Aorta (tissue), 5 donors: ENCODE measurements around the gene BCO2. TPM values are rescaled to one million over a fixed set of nuclear protein-coding genes. Genes with fewer than 3 reads are reported as not detected.
"Not testable (repeated sequence)": the region's sequence is repeated elsewhere in the genome, so short reads cannot be mapped to it uniquely, and the experiment has no call there.

Experiments used
- ATAC-seq: fragments of 200-7000 bp; cut with Tn5 transposase; one replicate; pipeline ENCODE4 v1.9.1; 2022; ENCODE audit warnings: moderate library complexity; ENCODE audit not compliant: low FRiP score
- DNase-seq, 2 donors: peaks; one replicate each; pipeline ENCODE4 v3.0.0-alpha.2; 2020
- H3K27ac ChIP-seq, 2 donors: one replicate each; pipeline ENCODE4 v1.5.1; 2013; ENCODE audit warnings: low read length in 2 of 2, mild to moderate bottlenecking in 2 of 2, moderate library complexity in 2 of 2, control low read depth in 1 of 2, inconsistent platforms in 1 of 2, low read depth in 1 of 2
- H3K27me3 ChIP-seq, 2 donors: one replicate each; pipeline ENCODE4 v1.6.1; 2013; ENCODE audit warnings: control low read depth in 1 of 2, low read length in 1 of 2, mild to moderate bottlenecking in 1 of 2, moderate library complexity in 1 of 2; ENCODE audit not compliant: insufficient read depth in 2 of 2, control insufficient read depth in 1 of 2
- H3K36me3 ChIP-seq, 2 donors: one replicate each; pipeline ENCODE4 v1.6.1; 2013; ENCODE audit warnings: control low read depth in 1 of 2, low read length in 1 of 2, mild to moderate bottlenecking in 1 of 2; ENCODE audit not compliant: insufficient read depth in 2 of 2, control insufficient read depth in 1 of 2
- H3K4me1 ChIP-seq, 2 donors: one replicate each; pipeline ENCODE4 v1.6.1; 2013; ENCODE audit warnings: low read length in 2 of 2, control low read depth in 1 of 2, mild to moderate bottlenecking in 1 of 2, moderate library complexity in 1 of 2; ENCODE audit not compliant: insufficient read depth in 2 of 2, control insufficient read depth in 1 of 2
- H3K4me3 ChIP-seq, 2 donors: one replicate each; pipeline ENCODE4 v1.5.1; 2013; ENCODE audit warnings: low read length in 2 of 2, control low read depth in 1 of 2, mild to moderate bottlenecking in 1 of 2
- H3K9me3 ChIP-seq: one replicate; pipeline ENCODE4 v1.6.1; 2013; ENCODE audit warnings: mild to moderate bottlenecking, low read length; ENCODE audit not compliant: control insufficient read depth
- WGBS, 2 donors: extraction: QIAGEN DNeasy Blood & Tissue Kit; methylation state at CpG; one replicate each; pipeline ENCODE4 v1.1.7; 2013; 5-methylcytosine and 5-hydroxymethylcytosine counted together
- intact Hi-C, 2 donors: fragments of 100-400 bp; cut with DNase I; formaldehyde crosslinking; loops; one replicate each; pipeline versions ENCODE4 v1.14.2 to v1.15.0; 2022
- polyA plus RNA-seq, 2 donors: library from polyadenylated mRNA; stranded (reverse); fragments of 200-250 nt; gene quantifications; one replicate each; pipeline ENCODE4 v1.2.3, GENCODE V29; 2013
- total RNA-seq, 2 donors: library from RNA; stranded (reverse); fragmentation: NEBNext Ultra II Directional; extraction: Animal tissue kit (Norgen Biotek cat#: 25700); gene quantifications; one replicate each; pipeline ENCODE4 v1.2.1, GENCODE V29; 2021
- donor health status: healthy with polysubstance abuse.
- donor health status: Bipolar disorder and iron deficiency.
- donor health status: DM: no; HTN: no; CAD: no.
- donor health status: DM: no; HTN: no; CAD: no.
- donor health status: DM: yes; HTN: yes; CAD: no.

The BCO2 gene
- total and polyA plus RNA-seq, 4 donors: 1.1 to 13.0 (median 7.6) TPM

DNA sequence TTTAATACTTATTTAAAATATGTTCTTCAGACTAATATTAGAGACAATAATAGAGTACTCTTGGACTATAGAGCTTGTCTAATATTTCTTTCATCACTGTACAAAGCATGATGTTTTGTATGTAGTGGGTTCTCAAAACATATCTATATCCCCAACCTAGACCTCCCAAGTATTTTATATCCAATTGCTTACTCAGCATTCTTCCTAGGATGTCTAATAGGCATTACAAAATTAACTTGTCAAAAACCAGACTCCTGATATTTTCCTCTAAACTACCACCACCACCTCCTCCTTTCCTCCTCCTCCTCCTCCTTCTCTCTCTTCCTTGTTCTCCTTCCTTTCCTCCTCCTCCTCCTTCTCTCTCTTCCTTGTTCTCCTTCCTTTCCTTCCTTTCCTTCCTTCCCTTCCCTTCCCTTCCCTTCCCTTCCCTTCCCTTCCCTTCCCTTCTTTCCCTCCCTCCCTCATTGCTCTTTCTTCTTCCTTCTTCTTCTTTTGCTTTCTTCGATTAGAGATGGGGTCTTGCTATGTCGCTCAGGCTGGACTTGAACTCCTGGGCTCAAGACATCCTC, 21.3 kb downstream of the BCO2 start:
- no peak for ATAC-seq
- Histone ChIP-seq H3K36me3 (no peaks in the 10 kb centered on the region), H3K4me3 (no peak overlapping the region), H3K4me1 (no peaks in the 10 kb centered on the region), H3K9me3 (no peaks in the 10 kb centered on the region), H3K27me3 (no peaks in the 10 kb centered on the region), H3K27ac (no peak overlapping the region)
- intact Hi-C loops: no loop called here
- 83 to 93% methylated on average over 2 of the region's 2 CpGs for whole genome bisulfite sequencing, 2 donors
- DNase-seq: no peak

DNA sequence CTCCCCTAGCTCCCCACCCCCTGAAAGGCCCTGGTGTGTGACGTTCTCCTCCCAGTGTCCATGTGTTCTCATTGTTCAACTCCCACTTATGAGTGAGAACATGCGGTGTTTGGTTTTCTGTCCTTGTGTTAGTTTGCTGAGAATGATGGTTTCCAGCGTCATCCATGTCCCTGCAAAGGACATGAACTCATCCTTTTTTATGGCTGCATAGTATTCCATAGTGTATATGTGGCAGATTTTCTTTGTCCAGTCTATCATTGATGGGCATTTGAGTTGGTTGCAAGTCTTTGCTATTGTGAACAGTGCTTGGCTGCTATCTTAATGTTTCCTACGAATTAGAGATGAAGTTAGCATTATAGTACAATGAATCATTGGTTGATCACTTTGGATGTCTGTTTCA, 23.8 kb downstream of the BCO2 start:
- H3K9me3 ChIP-seq, DNase-seq, ATAC-seq, intact Hi-C loops, H3K27ac ChIP-seq, H3K4me3 ChIP-seq, H3K4me1 ChIP-seq, H3K27me3 ChIP-seq, H3K36me3 ChIP-seq: not testable (repeated sequence)
- WGBS, 2 donors: 82% methylated on average over 4 of the region's 4 CpGs

DNA sequence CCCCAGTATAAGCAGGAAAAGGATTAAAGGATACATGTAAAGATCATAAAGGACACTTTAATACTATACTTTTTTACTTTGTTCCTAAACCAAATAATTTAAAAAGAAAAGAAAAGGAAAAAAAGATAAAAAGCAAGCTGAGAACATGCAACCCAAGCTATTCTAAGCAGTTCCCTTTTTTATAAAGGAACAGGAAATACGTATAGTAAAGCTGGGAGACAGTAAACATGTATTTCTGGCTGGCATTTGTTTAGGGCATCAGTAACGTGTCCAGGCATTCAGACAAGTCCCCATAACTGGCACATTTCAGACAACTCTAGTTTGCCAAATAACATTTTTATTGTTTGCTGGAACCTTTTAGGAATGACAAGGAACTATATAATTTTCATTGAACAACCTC, 24.9 kb downstream of the BCO2 start:
- no peaks in the 10 kb centered on the region for H3K9me3 ChIP-seq
- intact Hi-C loops: no loop called here
- no peaks in the 10 kb centered on the region for H3K4me1 ChIP-seq
- H3K27ac ChIP-seq: no peak overlapping the region
- ATAC-seq (no peak), DNase-seq (no peak)
- no peaks in the 10 kb centered on the region for H3K36me3 ChIP-seq
- 22 to 31% methylated on average over 2 of the region's 2 CpGs for WGBS, 2 donors
- H3K4me3 ChIP-seq: no peak overlapping the region
- H3K27me3 ChIP-seq: no peaks in the 10 kb centered on the region

DNA sequence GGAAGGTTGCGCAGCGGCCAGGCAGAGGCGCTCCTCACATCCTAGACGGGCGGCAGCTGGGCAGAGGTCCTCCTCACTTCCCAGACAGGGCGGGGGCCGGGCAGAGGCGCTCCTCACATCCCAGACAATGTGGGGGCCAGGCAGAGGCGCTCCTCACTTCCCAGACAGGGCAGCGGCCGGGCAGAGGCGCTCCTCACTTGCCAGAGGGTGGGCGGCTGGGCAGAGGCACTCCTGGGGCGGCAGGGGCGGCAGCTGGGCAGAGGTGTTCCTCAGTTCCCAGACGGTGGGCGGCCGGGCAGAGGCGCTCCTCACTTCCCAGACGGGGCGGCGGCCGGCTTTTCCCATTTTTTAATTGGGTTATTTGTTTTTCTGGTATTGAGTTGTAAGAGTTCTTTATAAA, 30.8 kb downstream of the BCO2 start:
- Histone ChIP-seq H3K9me3 (no peaks in the 10 kb centered on the region), H3K27ac (no peak overlapping the region), H3K4me3 (no peak overlapping the region), H3K27me3 (no peaks in the 10 kb centered on the region), H3K36me3 (no peaks in the 10 kb centered on the region), H3K4me1 (no peaks in the 10 kb centered on the region)
- ATAC-seq: no peak
- DNase-seq: no peak
- 94 to 95% methylated on average over 23 of the region's 23 CpGs for WGBS, 2 donors
- intact Hi-C loops: no loop called here

DNA sequence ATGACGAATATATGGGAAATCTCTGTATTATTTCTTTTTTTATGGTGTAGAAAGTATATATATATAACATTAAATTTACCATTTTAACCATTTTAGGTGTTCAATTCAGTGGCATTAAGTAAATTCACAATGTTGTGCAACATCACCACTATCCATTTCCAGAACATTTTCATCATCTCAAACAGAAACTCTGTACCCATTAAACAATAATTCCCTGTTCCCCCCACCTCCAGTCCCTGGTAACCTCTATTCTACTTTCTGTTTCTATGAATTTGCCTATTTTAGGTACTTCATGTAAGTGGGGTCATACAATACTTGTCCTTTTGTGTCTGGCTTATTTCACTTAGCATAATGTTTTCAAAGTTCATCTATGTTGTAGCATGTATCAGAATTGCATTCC, 35.6 kb downstream of the BCO2 start:
- no peaks in the 10 kb centered on the region for H3K9me3 ChIP-seq
- WGBS, 2 donors: 72% methylated on average over 1 of the region's 1 CpG
- no peak overlapping the region for H3K27ac ChIP-seq
- DNase-seq (no peak), ATAC-seq (no peak)
- no peaks in the 10 kb centered on the region for H3K27me3 ChIP-seq
- no peaks in the 10 kb centered on the region for H3K36me3 ChIP-seq
- intact Hi-C loops: loop anchor here in 1 of 2 donors (10.0 kb wide), 2 partner anchors 344 to 1074 kb away; no protein-coding TSS in a partner anchor
- H3K4me1 ChIP-seq: no peaks in the 10 kb centered on the region
- H3K4me3 ChIP-seq: no peak overlapping the region

DNA sequence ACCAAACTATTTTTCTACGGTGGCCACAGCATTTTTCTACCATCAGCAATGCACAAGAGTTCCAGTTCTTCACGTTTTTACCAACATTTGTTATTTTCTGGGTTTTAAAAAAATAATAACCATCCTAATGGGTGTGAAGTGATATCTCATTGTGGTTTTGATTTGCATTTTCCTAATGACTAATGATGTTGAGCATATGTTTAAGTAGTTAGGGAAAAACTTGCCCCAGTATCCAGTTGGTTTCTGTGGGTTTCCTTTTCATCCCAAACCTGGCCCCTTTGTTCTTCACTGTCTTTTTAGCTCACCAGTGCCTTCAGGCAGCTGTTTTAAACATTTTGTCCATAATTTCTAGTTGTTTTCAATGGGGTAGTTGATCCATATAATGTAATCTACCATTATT, 36.2 kb downstream of the BCO2 start:
- no peaks in the 10 kb centered on the region for H3K4me1 ChIP-seq
- no peaks in the 10 kb centered on the region for H3K36me3 ChIP-seq
- no peaks in the 10 kb centered on the region for H3K27me3 ChIP-seq
- intact Hi-C loops: loop anchor here in 1 of 2 donors (10.0 kb wide), 2 partner anchors 343 to 1073 kb away; no protein-coding TSS in a partner anchor
- ATAC-seq: no peak
- WGBS, 2 donors: 43 to 47% methylated on average over 2 of the region's 2 CpGs
- DNase-seq: no peak
- no peaks in the 10 kb centered on the region for H3K9me3 ChIP-seq
- no peak overlapping the region for H3K4me3 ChIP-seq
- no peak overlapping the region for H3K27ac ChIP-seq

DNA sequence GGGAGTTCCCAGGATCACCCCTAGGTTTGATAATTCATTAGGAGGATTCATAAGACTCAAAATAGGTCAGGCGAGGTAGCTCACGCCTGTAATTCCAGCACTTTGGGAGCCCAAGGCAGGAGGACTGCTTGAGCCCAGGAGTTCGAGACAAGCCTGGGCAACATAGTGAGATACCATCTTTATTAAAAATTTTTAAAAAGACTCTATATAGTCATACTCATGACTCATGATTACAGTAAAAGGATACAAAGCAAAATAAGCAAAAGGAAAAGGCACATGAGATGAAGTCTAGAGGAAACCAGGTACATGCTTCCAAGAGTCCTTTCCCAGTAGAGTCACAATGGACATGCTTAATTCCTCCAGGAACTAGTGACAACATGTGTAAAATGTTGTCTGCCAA, 37.0 kb downstream of the BCO2 start:
- Histone ChIP-seq H3K4me1 (no peaks in the 10 kb centered on the region), H3K27ac (no peak overlapping the region), H3K27me3 (no peaks in the 10 kb centered on the region), H3K4me3 (no peak overlapping the region), H3K9me3 (no peaks in the 10 kb centered on the region), H3K36me3 (no peaks in the 10 kb centered on the region)
- WGBS, 2 donors: 92 to 94% methylated on average over 3 of the region's 3 CpGs
- no peak for DNase-seq
- intact Hi-C loops: loop anchor here in 1 of 2 donors (10.0 kb wide), 2 partner anchors 343 to 1073 kb away; no protein-coding TSS in a partner anchor
- no peak for ATAC-seq

DNA sequence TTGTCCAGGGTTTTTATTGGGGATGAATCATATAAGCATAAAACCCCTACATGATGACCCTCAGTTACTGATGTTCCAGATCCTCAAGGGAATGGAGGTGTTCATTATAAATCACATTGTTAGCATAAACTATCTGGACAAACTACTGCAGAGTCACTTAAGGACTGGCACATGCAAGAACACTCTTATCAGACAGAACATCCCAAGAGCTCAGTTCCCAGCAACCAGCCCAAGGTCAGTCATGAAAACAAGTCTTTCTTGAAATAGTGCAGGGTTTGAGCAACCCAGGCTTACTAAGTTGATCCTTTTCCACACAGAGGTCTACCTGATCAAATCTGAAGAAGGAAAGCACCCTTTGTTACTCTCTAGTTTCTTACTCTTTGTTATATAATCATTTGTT, 37.4 kb downstream of the BCO2 start:
- H3K4me1 ChIP-seq: no peaks in the 10 kb centered on the region
- H3K27ac ChIP-seq: no peak overlapping the region
- H3K27me3 ChIP-seq: no peaks in the 10 kb centered on the region
- no peak for DNase-seq
- ATAC-seq: no peak
- no peaks in the 10 kb centered on the region for H3K36me3 ChIP-seq
- no peaks in the 10 kb centered on the region for H3K9me3 ChIP-seq
- H3K4me3 ChIP-seq: no peak overlapping the region
- intact Hi-C loops: loop anchor here in 1 of 2 donors (10.0 kb wide), 2 partner anchors 342 to 1072 kb away; no protein-coding TSS in a partner anchor

DNA sequence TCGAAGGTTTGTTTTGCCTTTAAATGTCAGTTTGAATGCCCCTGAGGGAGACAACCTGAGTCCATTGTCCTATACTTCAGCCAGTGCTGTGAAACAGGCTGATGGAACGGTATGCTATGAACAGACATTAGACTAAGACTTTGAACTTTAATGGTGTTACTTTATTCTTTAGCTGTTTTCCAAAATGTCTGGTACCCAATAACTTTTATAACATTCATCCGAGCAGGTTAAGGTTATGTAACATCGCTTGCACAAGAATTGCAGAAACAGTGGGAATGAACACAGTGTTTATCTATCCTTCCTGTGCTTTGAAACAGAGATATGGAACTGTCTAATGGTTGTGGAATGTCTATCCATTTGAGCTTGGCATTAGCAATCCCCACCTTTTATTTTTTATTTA, 38.4 kb downstream of the BCO2 start:
- intact Hi-C loops: loop anchor here in 1 of 2 donors (10.0 kb wide), 2 partner anchors 341 to 1071 kb away; no protein-coding TSS in a partner anchor
- H3K27me3 ChIP-seq: no peaks in the 10 kb centered on the region
- H3K36me3 ChIP-seq: no peaks in the 10 kb centered on the region
- no peak overlapping the region for H3K27ac ChIP-seq
- no peaks in the 10 kb centered on the region for H3K4me1 ChIP-seq
- H3K4me3 ChIP-seq: no peak overlapping the region
- WGBS, 2 donors: 93 to 96% methylated on average over 4 of the region's 4 CpGs
- no peaks in the 10 kb centered on the region for H3K9me3 ChIP-seq
- no peak for DNase-seq
- no peak for ATAC-seq
